ENCODE measurements around the gene PWWP2B. TPM values are rescaled to one million over a fixed set of nuclear protein-coding genes. Genes with fewer than 3 reads are reported as not detected.

The PWWP2B gene
- total RNA-seq, 1 donor from 2014 or later, result 12.0 TPM

DNA sequence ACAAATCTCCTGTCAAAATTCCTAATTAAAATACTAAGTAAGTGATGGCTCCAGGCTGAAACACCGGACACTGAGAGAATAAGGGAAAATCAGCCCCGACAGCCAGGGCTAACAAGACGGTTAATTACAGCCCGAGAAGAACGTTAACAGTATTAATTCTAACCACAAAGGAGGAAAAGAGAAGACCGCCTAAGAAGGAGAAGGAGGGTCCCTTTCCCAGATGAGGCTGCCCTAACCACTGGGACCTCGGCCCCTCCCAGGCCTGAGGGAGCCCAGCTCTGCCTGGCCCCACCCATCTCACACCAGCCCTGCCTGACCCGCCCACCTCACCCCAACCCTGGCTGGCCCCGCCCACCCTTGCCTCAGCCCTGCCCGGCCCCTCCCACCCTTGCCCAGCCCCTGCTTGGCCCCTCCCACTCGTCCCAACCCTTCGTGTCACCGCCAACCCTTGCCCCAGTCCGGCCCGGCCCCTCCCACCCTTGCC is 51.3 kb downstream of the PWWP2B start:
- peak overlapping the region; percentile 71 for H2AFZ ChIP-seq (ENCODE audit: low read depth, low read length)
- H3K27ac Mint-ChIP-seq (ENCODE audit: unreplicated experiment), result no peak overlapping the region

DNA sequence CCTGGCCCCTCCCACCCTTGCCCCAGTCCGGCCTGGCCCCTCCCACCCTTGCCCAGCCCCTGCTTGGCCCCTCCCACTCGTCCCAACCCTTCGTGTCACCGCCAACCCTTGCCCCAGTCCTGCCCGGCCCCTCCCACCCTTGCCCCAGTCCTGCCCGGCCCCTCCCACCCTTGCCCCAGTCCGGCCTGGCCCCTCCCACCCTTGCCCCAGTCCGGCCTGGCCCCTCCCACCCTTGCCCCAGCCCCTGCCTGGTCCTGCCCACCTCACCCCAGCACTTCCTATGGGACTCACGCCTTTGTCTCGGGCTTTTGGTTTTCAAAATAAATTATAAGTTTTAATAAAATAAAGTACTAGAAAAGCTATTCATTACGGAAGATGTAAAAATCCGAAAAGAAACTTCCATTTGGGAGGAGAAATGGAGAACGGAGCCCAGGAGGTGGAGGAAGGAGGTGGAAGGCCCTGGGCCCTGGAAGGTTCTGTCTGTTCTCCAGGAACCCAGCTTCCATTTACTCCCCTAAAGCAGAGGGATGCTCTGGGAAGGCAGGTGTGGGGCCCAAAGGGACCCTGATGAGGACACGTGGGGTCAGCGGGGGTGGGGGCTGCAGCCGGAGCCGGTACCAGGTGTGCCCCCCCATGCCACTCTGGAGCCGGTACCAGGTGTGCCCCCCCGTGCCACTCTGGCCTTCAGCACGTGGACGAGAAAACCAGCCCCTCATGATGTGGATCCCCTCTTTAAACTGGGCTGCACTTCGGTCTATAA is 52.2 kb downstream of the PWWP2B start:
- H3K27ac ChIP-seq (ENCODE audit: low read depth, low read length), result no peak overlapping the region
- peaks cover 5% of the 10 kb centered on the region for H3K27me3 Mint-ChIP-seq (ENCODE audit: low read depth, unreplicated experiment)
- no peaks in the 10 kb centered on the region for H3K79me2 ChIP-seq (ENCODE audit: insufficient read depth, low read length)
- H3K27ac Mint-ChIP-seq (ENCODE audit: unreplicated experiment), result no peak overlapping the region
- TF ChIP-seq, protein P1, sequence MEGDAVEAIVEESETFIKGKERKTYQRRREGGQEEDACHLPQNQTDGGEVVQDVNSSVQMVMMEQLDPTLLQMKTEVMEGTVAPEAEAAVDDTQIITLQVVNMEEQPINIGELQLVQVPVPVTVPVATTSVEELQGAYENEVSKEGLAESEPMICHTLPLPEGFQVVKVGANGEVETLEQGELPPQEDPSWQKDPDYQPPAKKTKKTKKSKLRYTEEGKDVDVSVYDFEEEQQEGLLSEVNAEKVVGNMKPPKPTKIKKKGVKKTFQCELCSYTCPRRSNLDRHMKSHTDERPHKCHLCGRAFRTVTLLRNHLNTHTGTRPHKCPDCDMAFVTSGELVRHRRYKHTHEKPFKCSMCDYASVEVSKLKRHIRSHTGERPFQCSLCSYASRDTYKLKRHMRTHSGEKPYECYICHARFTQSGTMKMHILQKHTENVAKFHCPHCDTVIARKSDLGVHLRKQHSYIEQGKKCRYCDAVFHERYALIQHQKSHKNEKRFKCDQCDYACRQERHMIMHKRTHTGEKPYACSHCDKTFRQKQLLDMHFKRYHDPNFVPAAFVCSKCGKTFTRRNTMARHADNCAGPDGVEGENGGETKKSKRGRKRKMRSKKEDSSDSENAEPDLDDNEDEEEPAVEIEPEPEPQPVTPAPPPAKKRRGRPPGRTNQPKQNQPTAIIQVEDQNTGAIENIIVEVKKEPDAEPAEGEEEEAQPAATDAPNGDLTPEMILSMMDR (IDR thresholded peaks at IDR 0.05; ENCODE audit: insufficient read depth, low read depth, low read length), result no peak
- no peak for TF ChIP-seq EZH2 (IDR thresholded peaks at IDR 0.05; ENCODE audit: insufficient read depth, low read length)
- H2AFZ ChIP-seq (ENCODE audit: low read depth, low read length), result no peak overlapping the region
- H4K20me1 ChIP-seq (ENCODE audit: insufficient read depth, low read length), result no peaks in the 10 kb centered on the region
- no peaks in the 10 kb centered on the region for H3K9me3 Mint-ChIP-seq (ENCODE audit: unreplicated experiment)
- H3K27me3 ChIP-seq (ENCODE audit: insufficient read depth, low read length), result no peaks in the 10 kb centered on the region
- no peaks in the 10 kb centered on the region for H3K36me3 Mint-ChIP-seq (ENCODE audit: low read depth, unreplicated experiment)
- DNase-seq (ENCODE audit: low read depth), result no peak
- no peak overlapping the region for H3K4me3 Mint-ChIP-seq (ENCODE audit: unreplicated experiment)
- no peaks in the 10 kb centered on the region for H3K36me3 ChIP-seq (ENCODE audit: insufficient read depth, low read length)
- H3K4me3 ChIP-seq (ENCODE audit: insufficient read depth, low read depth, low read length), result no peak overlapping the region
- peaks cover 17% of the 10 kb centered on the region for H3K4me1 ChIP-seq (ENCODE audit: insufficient read depth, low read length)
- peaks cover 2% of the 10 kb centered on the region for H3K4me1 Mint-ChIP-seq (ENCODE audit: low read depth, unreplicated experiment)
- H3K9me3 ChIP-seq (ENCODE audit: insufficient read depth, low read depth, low read length), result no peaks in the 10 kb centered on the region
- no peak overlapping the region for H3K4me2 ChIP-seq (ENCODE audit: low read length)
- H3K9ac ChIP-seq (ENCODE audit: low read length), result no peak overlapping the region
- no peak for FAIRE-seq

More for the DNA sequence above, 51.3 kb downstream of the PWWP2B start:
- Histone ChIP-seq H3K27ac (ENCODE audit: low read depth, low read length) (peak overlapping the region; percentile 76), H3K4me1 (ENCODE audit: insufficient read depth, low read length) (peaks cover 17% of the 10 kb centered on the region), H3K27me3 (ENCODE audit: insufficient read depth, low read length) (no peaks in the 10 kb centered on the region), H3K4me2 (ENCODE audit: low read length) (no peak overlapping the region), H4K20me1 (ENCODE audit: insufficient read depth, low read length) (no peaks in the 10 kb centered on the region), H3K9ac (ENCODE audit: low read length) (peak overlapping the region; percentile 71), H3K4me3 (ENCODE audit: insufficient read depth, low read depth, low read length) (no peak overlapping the region), H3K79me2 (ENCODE audit: insufficient read depth, low read length) (no peaks in the 10 kb centered on the region), H3K36me3 (ENCODE audit: insufficient read depth, low read length) (no peaks in the 10 kb centered on the region), H3K9me3 (ENCODE audit: insufficient read depth, low read depth, low read length) (no peaks in the 10 kb centered on the region)
- DNase-seq (ENCODE audit: low read depth) (no peak), FAIRE-seq (no peak)
- TF ChIP-seq, protein P1 (IDR thresholded peaks at IDR 0.05; ENCODE audit: insufficient read depth, low read depth, low read length), result no peak
- no peak for TF ChIP-seq EZH2 (IDR thresholded peaks at IDR 0.05; ENCODE audit: insufficient read depth, low read length)
- H3K4me1 Mint-ChIP-seq (ENCODE audit: low read depth, unreplicated experiment), result peaks cover 2% of the 10 kb centered on the region
- no peaks in the 10 kb centered on the region for H3K27me3 Mint-ChIP-seq (ENCODE audit: low read depth, unreplicated experiment)
- no peaks in the 10 kb centered on the region for H3K36me3 Mint-ChIP-seq (ENCODE audit: low read depth, unreplicated experiment)
- no peak overlapping the region for H3K4me3 Mint-ChIP-seq (ENCODE audit: unreplicated experiment)
- no peaks in the 10 kb centered on the region for H3K9me3 Mint-ChIP-seq (ENCODE audit: unreplicated experiment)

DNA sequence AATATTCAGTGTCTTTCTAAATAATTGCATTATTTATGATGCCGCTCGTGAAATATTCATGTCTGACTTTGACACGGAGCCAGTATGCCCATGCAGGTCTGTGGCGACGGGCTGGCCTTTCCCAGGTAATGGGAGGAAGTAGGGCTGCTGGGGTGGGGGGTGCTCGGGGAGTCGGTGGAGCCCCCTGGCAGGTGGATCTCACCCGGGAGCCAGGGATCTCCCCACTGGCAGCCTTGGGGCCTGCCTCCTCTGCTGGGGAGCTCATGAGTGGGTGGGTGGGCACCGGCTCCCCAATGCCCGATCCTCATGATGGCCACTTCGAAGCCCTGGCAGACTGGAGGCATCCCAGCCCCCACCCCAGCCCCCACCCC is 52.8 kb downstream of the PWWP2B start:
- Mint-ChIP-seq H3K9me3 (ENCODE audit: unreplicated experiment) (no peaks in the 10 kb centered on the region), H3K4me1 (ENCODE audit: low read depth, unreplicated experiment) (peaks cover 2% of the 10 kb centered on the region), H3K27me3 (ENCODE audit: low read depth, unreplicated experiment) (peaks cover 5% of the 10 kb centered on the region), H3K36me3 (ENCODE audit: low read depth, unreplicated experiment) (no peaks in the 10 kb centered on the region), H3K27ac (ENCODE audit: unreplicated experiment) (no peak overlapping the region), H3K4me3 (ENCODE audit: unreplicated experiment) (no peak overlapping the region)
- H3K36me3 ChIP-seq (ENCODE audit: insufficient read depth, low read length), result no peaks in the 10 kb centered on the region
- FAIRE-seq, result no peak
- no peaks in the 10 kb centered on the region for H3K9me3 ChIP-seq (ENCODE audit: insufficient read depth, low read depth, low read length)
- no peak overlapping the region for H3K4me2 ChIP-seq (ENCODE audit: low read length)
- no peaks in the 10 kb centered on the region for H3K27me3 ChIP-seq (ENCODE audit: insufficient read depth, low read length)
- no peak for DNase-seq (ENCODE audit: low read depth)
- H4K20me1 ChIP-seq (ENCODE audit: insufficient read depth, low read length), result no peaks in the 10 kb centered on the region
- no peak overlapping the region for H3K4me3 ChIP-seq (ENCODE audit: insufficient read depth, low read depth, low read length)
- peaks cover 17% of the 10 kb centered on the region for H3K4me1 ChIP-seq (ENCODE audit: insufficient read depth, low read length)
- TF ChIP-seq EZH2 (IDR thresholded peaks at IDR 0.05; ENCODE audit: insufficient read depth, low read length), result no peak
- TF ChIP-seq, protein P1 (IDR thresholded peaks at IDR 0.05; ENCODE audit: insufficient read depth, low read depth, low read length), result no peak
- H3K27ac ChIP-seq (ENCODE audit: low read depth, low read length), result no peak overlapping the region
- no peak overlapping the region for H2AFZ ChIP-seq (ENCODE audit: low read depth, low read length)
- no peak overlapping the region for H3K9ac ChIP-seq (ENCODE audit: low read length)
- H3K79me2 ChIP-seq (ENCODE audit: insufficient read depth, low read length), result no peaks in the 10 kb centered on the region
